ENCODE measurements around the gene VRK2. TPM values are rescaled to one million over a fixed set of nuclear protein-coding genes. Genes with fewer than 3 reads are reported as not detected.
A peak's percentile ranks its signal among the peaks of the same experiment; 100 is the strongest.

Gene VRK2
- total and polyA plus RNA-seq, 8 donors, result 4.7 to 18.1 (median 13.3) TPM

DNA sequence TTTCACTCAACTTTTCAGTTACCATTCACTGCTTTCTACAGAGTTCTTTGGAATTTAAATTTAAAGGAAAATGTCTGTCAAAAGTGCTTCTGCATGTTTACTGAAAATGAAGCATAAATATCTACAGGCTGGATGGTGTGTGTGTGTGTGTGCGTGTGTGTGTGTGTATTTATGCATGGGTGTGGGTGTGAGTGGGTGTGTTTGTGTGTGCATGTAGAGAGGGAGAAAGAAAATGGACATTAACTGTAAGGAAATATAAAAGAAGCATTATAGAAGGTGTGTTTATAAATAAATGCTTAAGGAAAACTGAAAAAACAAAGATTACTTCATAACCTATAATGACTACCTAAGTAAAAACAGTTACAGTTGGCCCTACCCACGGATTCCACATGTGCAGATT is 151.3 kb downstream of the VRK2 start:
- H3K27me3 ChIP-seq, result no peaks in the 10 kb centered on the region
- H3K27ac ChIP-seq, result no peak overlapping the region
- H3K9me3 ChIP-seq, result no peaks in the 10 kb centered on the region
- ATAC-seq, result no peak
- no peak for DNase-seq
- intact Hi-C loops (cut with DNase I), result no loop called here
- no peak for FAIRE-seq
- 93 to 96% methylated on average over 2 of the region's 2 CpGs for WGBS, 2 donors
- H3K36me3 ChIP-seq, result no peaks in the 10 kb centered on the region
- TF ChIP-seq, protein P1, sequence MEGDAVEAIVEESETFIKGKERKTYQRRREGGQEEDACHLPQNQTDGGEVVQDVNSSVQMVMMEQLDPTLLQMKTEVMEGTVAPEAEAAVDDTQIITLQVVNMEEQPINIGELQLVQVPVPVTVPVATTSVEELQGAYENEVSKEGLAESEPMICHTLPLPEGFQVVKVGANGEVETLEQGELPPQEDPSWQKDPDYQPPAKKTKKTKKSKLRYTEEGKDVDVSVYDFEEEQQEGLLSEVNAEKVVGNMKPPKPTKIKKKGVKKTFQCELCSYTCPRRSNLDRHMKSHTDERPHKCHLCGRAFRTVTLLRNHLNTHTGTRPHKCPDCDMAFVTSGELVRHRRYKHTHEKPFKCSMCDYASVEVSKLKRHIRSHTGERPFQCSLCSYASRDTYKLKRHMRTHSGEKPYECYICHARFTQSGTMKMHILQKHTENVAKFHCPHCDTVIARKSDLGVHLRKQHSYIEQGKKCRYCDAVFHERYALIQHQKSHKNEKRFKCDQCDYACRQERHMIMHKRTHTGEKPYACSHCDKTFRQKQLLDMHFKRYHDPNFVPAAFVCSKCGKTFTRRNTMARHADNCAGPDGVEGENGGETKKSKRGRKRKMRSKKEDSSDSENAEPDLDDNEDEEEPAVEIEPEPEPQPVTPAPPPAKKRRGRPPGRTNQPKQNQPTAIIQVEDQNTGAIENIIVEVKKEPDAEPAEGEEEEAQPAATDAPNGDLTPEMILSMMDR (IDR thresholded peaks at IDR 0.05), result no peak
- H3K4me1 ChIP-seq, result peaks cover 8 to 25% (median 17%) of the 10 kb centered on the region in 3 donors
- no peak overlapping the region for H3K4me3 ChIP-seq

DNA sequence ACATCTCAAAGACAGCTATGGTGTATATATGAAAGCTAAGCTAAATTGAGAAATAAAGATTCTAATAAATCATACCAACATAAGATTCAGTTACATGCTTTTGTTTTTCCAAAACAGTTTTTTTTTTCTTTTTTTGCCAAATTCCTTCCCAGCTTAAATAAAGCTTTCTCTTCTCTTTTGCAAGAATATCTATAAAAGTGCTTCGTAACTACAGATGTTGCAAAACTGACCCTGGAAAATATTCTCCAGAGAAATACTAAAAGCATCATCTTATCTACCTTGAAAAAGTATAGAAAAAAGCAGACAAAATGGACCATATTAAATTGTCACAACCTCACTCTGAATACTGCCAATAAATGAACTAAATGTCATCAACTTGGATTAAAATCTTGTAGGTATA is 155.8 kb downstream of the VRK2 start:
- intact Hi-C loops (cut with DNase I), result no loop called here
- H3K27me3 ChIP-seq, result no peaks in the 10 kb centered on the region
- no peak overlapping the region for H3K4me3 ChIP-seq
- H3K36me3 ChIP-seq, result no peaks in the 10 kb centered on the region
- WGBS, 2 donors, result 69 to 70% methylated on average over 1 of the region's 1 CpG
- no peak for FAIRE-seq
- ATAC-seq, result no peak
- peaks cover 8 to 28% (median 25%) of the 10 kb centered on the region in 3 donors for H3K4me1 ChIP-seq
- TF ChIP-seq, protein P1 (IDR thresholded peaks at IDR 0.05), result no peak
- no peak overlapping the region for H3K27ac ChIP-seq
- no peak for DNase-seq
- no peaks in the 10 kb centered on the region for H3K9me3 ChIP-seq

DNA sequence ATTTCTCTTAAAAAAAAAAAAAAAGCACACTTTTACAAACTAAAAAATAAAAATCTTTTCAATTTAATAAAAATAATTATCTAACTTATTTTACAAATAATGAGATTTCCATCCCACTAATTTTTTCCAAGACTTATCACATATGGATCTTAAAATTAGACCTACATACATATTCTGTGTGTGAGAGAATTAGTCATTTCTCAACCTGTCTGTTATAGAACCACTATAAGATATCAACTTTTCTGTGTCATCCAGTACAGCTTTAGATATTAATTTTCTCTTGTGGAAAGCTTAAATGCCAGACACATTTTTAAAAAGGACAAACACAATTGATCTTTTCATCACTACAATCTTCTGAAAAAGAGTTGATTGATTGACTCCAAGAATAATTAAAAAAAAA is 156.4 kb downstream of the VRK2 start:
- intact Hi-C loops (cut with DNase I), result no loop called here
- FAIRE-seq (no peak), ATAC-seq (no peak), DNase-seq (no peak)
- TF ChIP-seq, protein P1 (IDR thresholded peaks at IDR 0.05), result no peak
- no peaks in the 10 kb centered on the region for H3K36me3 ChIP-seq
- no peaks in the 10 kb centered on the region for H3K9me3 ChIP-seq
- no peaks in the 10 kb centered on the region for H3K27me3 ChIP-seq
- no peak overlapping the region for H3K4me3 ChIP-seq
- H3K27ac ChIP-seq, result no peak overlapping the region
- peaks cover 8 to 28% (median 25%) of the 10 kb centered on the region in 3 donors for H3K4me1 ChIP-seq

DNA sequence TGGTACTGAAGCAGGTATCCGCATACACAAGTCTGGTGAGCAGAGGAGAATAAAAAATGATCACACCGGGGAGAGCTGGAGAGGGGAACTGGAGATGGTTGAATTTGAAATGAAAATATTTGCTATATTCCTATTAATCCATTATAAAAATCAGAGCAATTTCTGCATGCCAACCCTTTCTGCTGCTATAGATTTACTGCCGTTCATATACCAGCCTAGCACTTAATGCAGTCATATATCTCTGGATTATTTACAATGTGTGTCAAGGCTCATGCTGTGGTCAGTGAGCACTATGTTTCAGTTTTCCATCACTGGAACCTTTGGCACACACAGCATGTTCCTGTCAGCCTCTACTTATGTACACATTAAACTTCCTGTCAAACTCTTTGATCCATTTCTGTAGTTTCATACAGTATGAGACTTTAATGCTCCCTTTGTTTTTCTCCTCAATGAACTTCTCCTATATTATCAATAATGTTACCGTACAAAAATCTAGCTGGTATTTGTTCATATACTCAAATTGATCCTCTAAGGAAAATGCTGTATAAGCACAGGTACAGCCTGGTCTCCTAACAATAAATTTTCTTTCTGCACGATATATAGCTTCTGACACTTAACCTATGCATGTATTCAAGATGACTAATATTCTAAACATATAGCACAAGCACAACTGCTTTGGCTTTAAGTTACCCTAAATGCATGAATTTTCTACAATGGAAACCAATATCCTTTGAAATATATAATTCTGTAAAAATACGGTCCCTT is 157.8 kb downstream of the VRK2 start:
- peak in 3 of 4 donors; percentile 69 to 77 (median 69) for ATAC-seq
- Histone ChIP-seq H3K36me3 (no peaks in the 10 kb centered on the region), H3K27ac (no peak overlapping the region), H3K9me3 (no peaks in the 10 kb centered on the region), H3K27me3 (no peaks in the 10 kb centered on the region), H3K4me3 (no peak overlapping the region), H3K4me1 (peaks cover 8 to 28% (median 25%) of the 10 kb centered on the region in 3 donors)
- intact Hi-C loops (cut with DNase I), result no loop called here
- WGBS, 2 donors, result 58 to 64% methylated on average over 6 of the region's 6 CpGs
- no peak for FAIRE-seq
- no peak for DNase-seq
- TF ChIP-seq, protein P1 (IDR thresholded peaks at IDR 0.05), result no peak

DNA sequence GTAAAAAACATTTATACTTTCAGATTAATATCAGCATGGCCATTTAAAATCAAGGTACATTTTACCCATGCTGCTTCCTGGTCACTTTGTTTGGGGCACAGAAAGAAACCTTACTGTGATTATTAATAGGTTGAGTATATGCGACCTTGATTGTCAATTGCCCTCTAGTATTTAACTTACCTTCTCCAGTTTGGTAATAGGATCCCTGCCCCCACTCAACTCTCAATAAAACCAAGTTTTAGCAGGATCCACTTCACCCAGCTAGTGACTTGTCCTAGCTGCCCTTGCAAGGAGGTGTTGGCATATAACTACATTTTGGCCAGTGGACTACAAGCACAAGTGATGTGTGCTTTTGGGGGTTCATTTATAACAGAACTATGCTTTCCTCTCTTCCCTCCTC is 160.2 kb downstream of the VRK2 start:
- Histone ChIP-seq H3K27ac (no peak overlapping the region), H3K9me3 (no peaks in the 10 kb centered on the region), H3K27me3 (no peaks in the 10 kb centered on the region), H3K36me3 (no peaks in the 10 kb centered on the region), H3K4me1 (peaks cover 6 to 21% (median 10%) of the 10 kb centered on the region in 3 donors), H3K4me3 (no peak overlapping the region)
- DNase-seq (no peak), ATAC-seq (no peak), FAIRE-seq (no peak)
- intact Hi-C loops (cut with DNase I), result no loop called here
- WGBS, 2 donors, result 84 to 89% methylated on average over 1 of the region's 1 CpG
- TF ChIP-seq, protein P1 (IDR thresholded peaks at IDR 0.05), result no peak

Data from pancreas (tissue), 10 donors.